HUES64 (cell line): ENCODE data around the gene EEFSEC.

ENCODE experiments used
- H3K27ac ChIP-seq: 2 replicates; pipeline ENCODE4 v1.7.0; 2013; ENCODE audit warnings: low read depth, low read length, inconsistent platforms
- H3K27me3 ChIP-seq: 2 replicates; pipeline ENCODE4 v1.6.1; 2013; ENCODE audit warnings: mild to moderate bottlenecking, low read length; ENCODE audit not compliant: insufficient read depth
- H3K36me3 ChIP-seq: 2 replicates; pipeline ENCODE4 v1.6.1; 2013; ENCODE audit warnings: mild to moderate bottlenecking, low read length; ENCODE audit not compliant: insufficient read depth
- H3K4me1 ChIP-seq: 2 replicates; pipeline ENCODE4 v1.6.1; 2013; ENCODE audit warnings: mild to moderate bottlenecking, low read length, moderate library complexity; ENCODE audit not compliant: insufficient read depth
- H3K4me3 ChIP-seq: 2 replicates; pipeline ENCODE4 v1.5.1; 2013; ENCODE audit warnings: mild to moderate bottlenecking, low read length, moderate library complexity
- H3K9ac ChIP-seq: 2 replicates; pipeline ENCODE4 v1.6.1; 2013; ENCODE audit warnings: mild to moderate bottlenecking, low read depth, low read length
- H3K9me3 ChIP-seq: 2 replicates; pipeline ENCODE4 v1.6.1; 2013; ENCODE audit warnings: low read depth, low read length; ENCODE audit not compliant: insufficient read depth
- WGBS: fragments of 150-250, 120-280 bp; methylation state at CpG from one replicate; pipeline ENCODE4 v1.1.7; 2013; ENCODE audit warnings: missing lambda C conversion rate; 5-methylcytosine and 5-hydroxymethylcytosine counted together

The EEFSEC gene

DNA sequence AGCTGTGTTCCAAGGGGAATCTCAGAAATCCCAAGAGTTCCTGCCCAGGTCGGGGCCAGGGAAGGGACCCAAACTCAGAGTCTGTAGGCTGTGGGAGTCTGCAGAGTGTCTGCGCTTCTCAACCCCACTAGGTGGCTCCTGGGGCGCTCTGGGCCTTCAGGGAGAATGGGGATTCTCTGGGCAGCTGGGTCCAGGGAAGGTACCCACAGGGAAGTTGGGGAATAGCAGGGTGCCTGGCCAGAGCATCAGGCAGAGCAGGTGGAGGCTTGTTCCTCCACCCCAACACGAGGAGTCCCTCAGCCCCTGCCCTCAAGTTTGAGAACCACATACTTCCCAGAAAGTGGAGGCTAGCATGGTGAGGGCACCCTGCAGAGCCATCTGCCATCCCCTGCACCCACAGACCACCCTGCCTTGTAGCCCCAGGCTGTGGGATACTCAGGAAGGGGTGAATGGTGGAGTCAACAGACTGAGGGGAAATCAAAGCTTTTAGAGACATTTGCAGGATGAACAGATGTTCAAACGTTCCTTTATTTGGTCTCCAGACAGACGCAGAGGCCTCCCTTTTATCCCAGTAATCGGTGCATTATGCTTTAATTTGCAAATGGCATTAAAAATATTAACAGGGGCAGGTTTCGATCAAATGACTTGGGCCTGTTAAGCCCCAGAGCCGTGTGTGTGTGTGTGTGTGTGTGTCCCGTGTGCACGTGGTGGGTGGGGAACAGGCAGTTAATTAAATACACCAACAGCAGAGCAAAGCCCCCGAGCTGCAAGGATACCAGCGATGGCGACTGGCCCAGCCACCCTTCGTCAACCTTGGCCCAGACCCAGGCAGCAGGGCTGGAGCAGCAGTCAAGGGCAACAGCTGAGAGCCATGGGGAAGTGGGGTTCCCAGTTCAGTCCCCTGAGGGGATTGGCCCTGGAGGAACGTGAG is 255.7 kb downstream of the EEFSEC start:
- no peak overlapping the region for H3K9ac ChIP-seq
- no peaks in the 10 kb centered on the region for H3K27me3 ChIP-seq
- no peak overlapping the region for H3K4me3 ChIP-seq
- 84% methylated on average over 16 of the region's 16 CpGs for WGBS
- no peak overlapping the region for H3K27ac ChIP-seq
- H3K4me1 ChIP-seq: peaks cover 16% of the 10 kb centered on the region
- no peaks in the 10 kb centered on the region for H3K9me3 ChIP-seq
- no peaks in the 10 kb centered on the region for H3K36me3 ChIP-seq

DNA sequence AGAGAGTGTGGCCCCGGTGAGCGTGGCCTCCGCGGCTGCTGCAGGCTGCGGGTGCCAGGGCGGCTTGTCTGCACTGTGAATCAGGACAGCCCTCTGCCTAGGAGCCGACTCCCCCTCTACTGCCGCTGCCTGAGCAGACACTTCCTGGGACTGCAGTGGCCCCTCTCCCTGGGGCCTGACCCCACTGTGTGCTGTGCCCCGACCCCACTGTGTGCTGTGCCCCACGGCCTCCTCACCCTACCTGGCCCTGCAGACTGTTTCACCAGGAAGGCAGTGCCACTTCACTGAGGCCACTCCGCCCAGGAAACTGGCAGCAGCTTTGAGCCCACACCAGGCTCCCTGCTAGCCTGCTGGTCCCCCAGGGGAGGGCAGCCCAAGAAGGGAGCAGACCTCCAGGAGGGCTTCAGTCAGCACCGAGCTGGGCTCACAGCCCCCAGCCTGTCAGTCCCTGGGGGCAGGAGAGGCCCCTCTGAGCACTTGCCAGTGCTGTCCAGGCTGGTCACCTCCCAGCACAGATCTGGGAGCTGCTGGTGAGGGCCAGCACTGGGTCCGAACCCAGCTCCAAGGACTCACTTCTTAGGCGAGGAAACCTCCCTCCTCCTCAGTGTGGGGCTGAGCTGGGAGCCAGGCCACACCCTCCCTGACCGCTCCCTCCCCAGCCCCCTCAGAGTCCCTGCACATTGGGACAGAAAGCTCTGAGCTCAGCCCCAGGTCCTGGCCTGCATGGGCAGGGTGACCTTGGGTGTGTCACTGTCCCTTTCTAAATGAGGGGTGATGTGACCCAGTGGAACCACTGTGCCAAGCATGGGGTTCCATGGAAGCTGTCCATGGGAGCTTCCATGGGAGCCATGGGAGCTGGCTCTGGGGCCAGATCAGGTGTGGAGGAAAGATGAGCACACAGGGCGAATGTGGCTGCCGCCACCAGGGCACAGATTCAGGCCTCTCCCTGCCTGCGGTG is 256.6 kb downstream of the EEFSEC start:
- no peaks in the 10 kb centered on the region for H3K27me3 ChIP-seq
- H3K9me3 ChIP-seq: no peaks in the 10 kb centered on the region
- no peak overlapping the region for H3K9ac ChIP-seq
- no peak overlapping the region for H3K27ac ChIP-seq
- H3K36me3 ChIP-seq: no peaks in the 10 kb centered on the region
- WGBS: 89% methylated on average over 18 of the region's 18 CpGs
- H3K4me3 ChIP-seq: no peak overlapping the region
- H3K4me1 ChIP-seq: peaks cover 16% of the 10 kb centered on the region

DNA sequence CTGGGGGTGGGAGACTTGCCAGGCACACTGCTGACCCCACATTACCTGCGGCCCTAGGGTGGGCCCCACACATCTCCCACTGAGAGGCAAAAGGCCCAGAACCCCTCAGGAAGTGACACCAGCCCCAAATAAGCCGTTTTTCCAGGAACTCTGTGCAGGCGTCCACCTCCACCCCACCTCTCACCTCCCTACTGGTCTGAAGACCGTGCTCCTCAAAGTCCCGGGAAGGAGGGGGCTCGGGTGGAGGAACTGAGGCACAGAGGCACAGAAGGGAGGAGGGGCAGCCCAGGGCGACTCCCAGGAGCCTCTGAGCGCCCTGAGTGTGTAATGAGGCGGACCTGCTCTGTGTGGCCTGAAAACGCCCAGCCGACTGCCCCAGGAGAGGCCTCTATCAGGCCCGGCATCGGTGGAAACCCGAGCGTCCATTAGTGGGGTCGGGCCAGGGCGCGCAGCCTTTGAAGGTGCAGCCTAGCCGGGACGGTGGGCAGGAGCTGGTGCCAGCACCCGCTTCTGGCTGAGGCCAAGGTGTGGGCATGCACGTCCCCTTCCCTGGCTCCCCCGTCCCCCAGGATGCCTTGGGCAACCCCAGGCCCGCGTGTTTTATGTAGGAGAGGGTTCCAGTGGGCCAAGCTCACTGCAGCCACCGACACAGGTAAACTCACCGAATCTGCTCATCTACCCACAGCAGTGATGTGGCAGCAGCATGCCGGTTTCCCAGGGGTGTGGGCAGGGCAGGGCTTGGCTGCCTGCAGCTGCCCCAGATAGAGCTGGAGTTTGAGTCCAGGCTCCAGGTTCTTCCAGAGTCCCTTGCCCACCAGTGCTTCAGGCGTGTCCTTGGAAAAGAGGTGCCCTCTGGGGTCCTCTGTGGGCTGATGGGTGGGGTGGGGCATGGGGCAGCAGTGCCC is 257.6 kb downstream of the EEFSEC start:
- Histone ChIP-seq H3K4me1 (peaks cover 16% of the 10 kb centered on the region), H3K36me3 (no peaks in the 10 kb centered on the region), H3K27me3 (no peaks in the 10 kb centered on the region), H3K9ac (no peak overlapping the region), H3K27ac (no peak overlapping the region), H3K4me3 (no peak overlapping the region), H3K9me3 (no peaks in the 10 kb centered on the region)
- 91% methylated on average over 29 of the region's 29 CpGs for WGBS

DNA sequence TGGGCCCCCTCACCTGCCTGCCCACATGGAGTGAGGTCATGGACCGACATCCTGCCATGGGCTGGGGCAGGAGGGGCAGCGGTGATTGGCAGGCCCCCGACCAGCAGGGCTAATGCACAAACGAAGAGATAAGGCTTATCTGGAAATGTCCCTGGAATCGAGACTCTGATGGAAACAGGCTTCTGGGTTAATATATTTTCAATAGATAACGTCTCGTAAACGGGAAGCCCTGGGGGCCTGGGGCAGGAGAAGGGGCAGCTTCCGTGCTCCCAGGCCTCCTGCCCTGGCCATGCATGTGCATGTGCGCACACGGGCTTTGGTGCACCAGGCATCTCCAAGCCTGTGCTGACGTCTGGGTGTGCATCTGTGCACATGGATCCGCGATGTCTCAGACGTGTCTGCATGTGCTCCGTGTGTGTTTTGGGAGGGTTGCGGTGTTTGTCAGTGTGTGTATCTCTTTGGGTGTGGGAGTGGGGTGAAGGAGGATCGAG is 258.3 kb downstream of the EEFSEC start:
- WGBS: 88% methylated on average over 18 of the region's 18 CpGs
- Histone ChIP-seq H3K9me3 (no peaks in the 10 kb centered on the region), H3K27me3 (no peaks in the 10 kb centered on the region), H3K9ac (no peak overlapping the region), H3K4me1 (peaks cover 16% of the 10 kb centered on the region), H3K27ac (no peak overlapping the region), H3K36me3 (no peaks in the 10 kb centered on the region), H3K4me3 (no peak overlapping the region)

DNA sequence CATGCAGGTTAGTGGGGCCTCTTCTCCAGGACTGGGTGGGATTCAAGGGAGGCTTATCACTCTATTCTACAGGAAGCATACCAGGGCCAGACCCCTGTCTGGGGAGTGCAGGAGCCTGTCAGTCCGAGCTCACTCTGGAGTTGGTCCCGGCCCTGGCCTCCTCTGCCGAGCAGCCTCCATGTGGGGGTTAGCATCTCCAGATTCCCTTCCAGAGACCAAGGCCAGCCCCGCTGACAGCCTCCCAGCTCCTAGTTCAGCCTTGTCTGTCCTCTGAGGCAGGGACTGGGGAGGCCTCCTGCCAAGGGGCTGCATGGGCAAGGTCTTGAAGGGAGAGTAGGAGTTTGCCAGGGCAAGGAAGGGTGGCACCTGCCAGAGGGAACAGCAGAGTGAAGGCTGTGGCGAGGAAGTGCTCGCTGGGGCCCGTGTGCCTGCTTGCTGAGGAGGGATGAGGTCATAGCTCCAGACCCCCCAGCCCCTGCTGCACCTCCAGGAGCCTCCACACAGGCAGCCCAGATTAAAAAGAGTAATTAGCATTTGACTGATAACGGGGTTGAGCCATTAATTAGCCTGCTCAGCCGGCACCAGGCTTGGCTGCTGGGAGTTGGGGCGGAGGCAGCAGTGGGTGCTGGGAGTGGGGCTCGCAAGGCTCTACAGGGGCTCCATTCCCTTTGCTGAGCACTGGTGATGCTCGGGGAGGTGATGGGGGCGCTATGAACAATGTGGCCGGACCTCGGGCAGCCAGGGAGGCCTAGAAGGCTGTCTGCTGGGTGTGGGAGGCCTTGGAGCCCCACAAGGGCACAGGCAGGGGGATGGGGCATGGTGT is 259.1 kb downstream of the EEFSEC start:
- Histone ChIP-seq H3K4me1 (peaks cover 16% of the 10 kb centered on the region), H3K4me3 (no peak overlapping the region), H3K9me3 (no peaks in the 10 kb centered on the region), H3K27ac (no peak overlapping the region), H3K27me3 (no peaks in the 10 kb centered on the region), H3K9ac (no peak overlapping the region), H3K36me3 (no peaks in the 10 kb centered on the region)
- WGBS: 52% methylated on average over 15 of the region's 15 CpGs

DNA sequence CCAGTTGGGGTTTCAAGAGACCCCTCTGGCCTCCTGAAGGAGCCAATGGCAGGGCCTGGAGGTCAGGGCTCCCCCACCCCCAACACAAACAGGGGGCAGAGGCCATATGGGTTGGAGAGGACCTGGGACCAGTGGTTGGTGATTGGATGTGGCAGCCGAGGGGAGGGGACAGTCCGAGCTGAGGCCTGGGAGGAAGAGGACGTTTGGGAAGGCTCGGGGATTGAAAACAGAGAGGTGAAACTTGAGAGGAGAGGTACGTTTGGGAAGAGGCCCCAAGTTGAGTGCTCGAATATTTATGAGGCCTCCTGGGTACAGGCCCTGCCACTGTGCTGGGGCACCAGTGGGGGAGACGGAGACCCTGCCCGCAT is 259.7 kb downstream of the EEFSEC start:
- no peak overlapping the region for H3K27ac ChIP-seq
- WGBS: 54% methylated on average over 8 of the region's 8 CpGs

DNA sequence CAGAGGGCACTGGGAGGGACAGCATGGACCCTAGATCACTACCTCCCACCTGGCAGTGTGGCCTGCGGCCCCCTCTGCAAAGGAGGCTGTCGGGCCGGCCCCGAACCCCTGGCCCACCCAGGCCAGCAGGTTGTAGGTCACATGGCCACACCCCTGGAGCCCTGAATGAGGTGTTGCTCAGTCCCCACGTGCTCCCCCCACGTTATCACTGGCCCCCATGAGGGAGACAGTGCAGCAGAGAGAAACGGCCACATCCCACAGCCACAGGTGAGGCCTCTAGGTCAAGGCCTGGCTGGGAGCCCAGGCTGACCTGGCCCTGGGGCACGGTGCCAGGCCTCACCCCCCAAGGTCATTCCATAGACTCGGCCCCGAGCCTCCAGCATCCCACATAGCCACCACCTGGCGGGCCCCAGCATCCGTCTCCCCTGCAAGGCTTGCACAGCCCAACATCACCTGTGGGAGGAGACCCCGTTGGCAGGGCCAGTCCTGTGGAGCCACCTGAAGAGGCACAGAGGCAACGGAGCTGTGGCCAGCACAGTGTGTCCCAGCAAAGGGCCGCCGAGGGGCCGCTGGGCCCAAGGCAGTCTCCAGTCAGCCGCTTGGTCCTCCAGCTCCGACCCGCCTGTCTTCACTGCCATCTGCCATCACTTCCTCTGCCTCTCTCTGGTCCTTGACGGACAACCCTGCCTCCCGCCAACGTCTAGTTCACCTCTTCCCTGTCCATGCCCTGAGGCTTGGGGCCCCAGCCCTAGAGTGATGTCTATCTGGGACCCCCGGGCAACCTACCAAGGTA is 260.3 kb downstream of the EEFSEC start:
- Histone ChIP-seq H3K27ac (no peak overlapping the region), H3K27me3 (no peaks in the 10 kb centered on the region), H3K9ac (no peak overlapping the region), H3K4me1 (peaks cover 16% of the 10 kb centered on the region), H3K36me3 (no peaks in the 10 kb centered on the region), H3K4me3 (no peak overlapping the region), H3K9me3 (no peaks in the 10 kb centered on the region)
- 90% methylated on average over 24 of the region's 24 CpGs for WGBS

More for the DNA sequence above, 259.7 kb downstream of the EEFSEC start:
- Histone ChIP-seq H3K4me3 (no peak overlapping the region), H3K36me3 (no peaks in the 10 kb centered on the region), H3K27me3 (no peaks in the 10 kb centered on the region), H3K9ac (no peak overlapping the region), H3K4me1 (peaks cover 16% of the 10 kb centered on the region), H3K9me3 (no peaks in the 10 kb centered on the region)

DNA sequence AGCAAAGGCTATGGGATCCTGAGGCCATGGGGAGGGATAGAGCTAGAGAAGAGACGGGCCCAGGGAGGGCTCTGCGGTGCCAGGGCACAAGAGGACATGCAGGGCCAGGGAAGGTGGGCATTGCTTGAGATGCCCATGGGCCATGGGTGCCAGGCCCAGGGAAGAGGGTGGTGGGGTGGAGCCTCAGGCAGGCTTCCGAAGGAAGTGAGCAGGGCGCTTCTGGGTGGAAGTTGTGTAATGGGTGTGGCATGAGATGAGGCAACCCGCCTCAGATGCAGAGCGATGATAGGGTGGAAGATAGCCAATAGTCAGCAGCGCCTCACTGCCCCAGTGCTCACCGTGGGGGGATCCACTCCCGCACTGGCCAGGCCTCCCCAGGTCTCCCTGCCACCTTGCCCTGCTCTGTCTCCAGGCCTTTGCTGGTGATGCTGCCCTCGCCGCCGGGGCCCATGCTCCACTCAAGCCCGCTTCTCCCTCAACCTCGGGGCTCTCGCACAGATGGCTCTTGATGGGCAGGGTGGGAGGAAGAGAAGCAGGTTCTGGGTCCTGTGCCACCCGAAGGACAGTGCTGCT is 262.0 kb downstream of the EEFSEC start:
- 94% methylated on average over 16 of the region's 16 CpGs for WGBS
- H3K4me3 ChIP-seq: no peak overlapping the region
- no peaks in the 10 kb centered on the region for H3K27me3 ChIP-seq
- no peaks in the 10 kb centered on the region for H3K9me3 ChIP-seq
- peaks cover 16% of the 10 kb centered on the region for H3K4me1 ChIP-seq
- no peak overlapping the region for H3K27ac ChIP-seq
- no peak overlapping the region for H3K9ac ChIP-seq
- H3K36me3 ChIP-seq: no peaks in the 10 kb centered on the region

DNA sequence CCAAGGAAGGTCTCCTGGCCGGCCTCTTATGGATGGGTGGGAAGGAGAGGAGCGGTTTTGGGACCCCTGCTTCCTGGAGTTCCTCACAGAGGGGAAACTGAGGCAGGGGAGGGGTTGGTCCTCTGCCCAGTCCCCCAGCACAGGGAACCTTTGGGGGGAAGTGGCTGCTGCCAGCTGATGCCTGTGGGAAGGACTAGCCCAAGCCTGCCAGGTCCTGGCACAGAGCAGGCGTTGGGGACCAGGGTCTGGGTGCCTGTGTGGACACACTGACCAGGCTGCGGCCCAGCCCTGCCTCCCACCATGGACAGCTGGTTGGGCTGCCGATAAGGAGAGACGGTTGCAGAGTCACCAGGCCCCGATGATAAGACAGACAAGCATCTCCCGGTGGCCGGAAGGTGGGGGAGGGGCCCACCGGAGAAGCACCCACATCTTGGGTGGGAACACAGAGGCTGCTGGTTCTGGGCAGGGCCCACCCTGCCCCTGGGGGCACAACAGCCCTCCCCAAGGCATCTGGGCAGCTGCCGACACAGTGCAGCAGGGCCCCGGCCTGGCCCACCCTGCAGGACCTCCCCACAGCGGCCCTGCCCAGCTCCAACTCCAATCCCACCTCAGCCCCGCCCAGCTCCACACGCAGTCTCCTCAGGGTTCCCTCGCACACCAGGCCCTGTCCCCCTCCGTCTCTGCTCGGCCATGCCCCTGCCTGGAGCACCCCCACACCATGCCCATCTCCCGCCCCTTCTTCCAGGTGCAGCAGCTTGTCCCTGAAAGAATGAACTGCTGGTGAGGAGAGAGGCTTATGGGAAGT is 262.7 kb downstream of the EEFSEC start:
- Histone ChIP-seq H3K9ac (no peak overlapping the region), H3K9me3 (no peaks in the 10 kb centered on the region), H3K36me3 (no peaks in the 10 kb centered on the region), H3K4me1 (peaks cover 16% of the 10 kb centered on the region), H3K27ac (no peak overlapping the region), H3K4me3 (no peak overlapping the region), H3K27me3 (no peaks in the 10 kb centered on the region)
- 88% methylated on average over 19 of the region's 19 CpGs for WGBS
